OCI-LY7 (cell line): ENCODE results near the gene PROSER2. TPM values are rescaled to one million over a fixed set of nuclear protein-coding genes. Genes with fewer than 3 reads are reported as not detected.

Experiments used
- BruUV-seq: library from RNA; stranded (reverse); fragments of 400-500 nt; replicated peaks from 2 replicates; lab custom pipeline; 2021; lab: Mats Ljungman, UMichigan
- CTCF ChIA-PET: fragments of 300-600 bp; sonication (Branson Sonifier 250); formaldehyde crosslinking; loops from one replicate; lab custom pipeline; 2022; ENCODE audit warnings: antibody characterized with exemption; ENCODE audit not compliant: unreplicated experiment; lab: Charles Lee
- POLR2A ChIA-PET: fragments of 300-600 bp; sonication (Branson Sonifier 250); formaldehyde crosslinking; loops from one replicate; lab custom pipeline; 2022; ENCODE audit warnings: antibody characterized with exemption; lab: Charles Lee
- DNase-seq: peaks from one replicate; pipeline ENCODE4 v3.0.0-alpha.2; 2015; ENCODE audit warnings: low spot score
- H2AFZ ChIP-seq: fragments of 200-600 bp; sonication (generic), shearing (Covaris generic); 2 replicates; pipeline ENCODE4 v1.6.1; 2014; ENCODE audit warnings: mild to moderate bottlenecking, antibody characterized with exemption, low read length, moderate library complexity
- H3K27ac ChIP-seq: fragments of 200-600 bp; sonication (generic); 2 replicates; pipeline ENCODE4 v1.5.1; 2014; ENCODE audit warnings: mixed run types, low read depth, mild to moderate bottlenecking, moderate library complexity, low read length, inconsistent platforms; ENCODE audit not compliant: poor library complexity, severe bottlenecking
- H3K36me3 ChIP-seq: fragments of 200-600 bp; sonication (generic); 2 replicates; pipeline ENCODE4 v1.6.1; 2014; ENCODE audit warnings: mild to moderate bottlenecking, antibody characterized with exemption, low read length, moderate library complexity, mixed read lengths; ENCODE audit not compliant: insufficient read depth
- H3K4me1 ChIP-seq: fragments of 200-600 bp; sonication (generic); 2 replicates; pipeline ENCODE4 v1.5.1; 2014; ENCODE audit warnings: mild to moderate bottlenecking, low read length; ENCODE audit not compliant: insufficient read depth, poor library complexity, severe bottlenecking
- H3K4me2 ChIP-seq: fragments of 200-600 bp; sonication (generic); 2 replicates; pipeline ENCODE4 v1.6.1; 2014; ENCODE audit warnings: mild to moderate bottlenecking, low read length
- H3K4me3 ChIP-seq: fragments of 200-600 bp; sonication (generic); 2 replicates; pipeline ENCODE4 v1.5.1; 2014; ENCODE audit warnings: mild to moderate bottlenecking, low read depth, low read length; ENCODE audit not compliant: poor library complexity, severe bottlenecking
- H3K79me2 ChIP-seq: fragments of 200-600 bp; sonication (generic); 2 replicates; pipeline ENCODE4 v1.6.1; 2016; ENCODE audit warnings: low read depth, mild to moderate bottlenecking, low read length, moderate library complexity, mixed read lengths; ENCODE audit not compliant: insufficient read depth
- H3K9me2 ChIP-seq: fragments of 200-600 bp; sonication (generic); 2 replicates; pipeline ENCODE4 v1.6.1; 2016; ENCODE audit warnings: mild to moderate bottlenecking, low read length, mixed read lengths; ENCODE audit not compliant: insufficient read depth
- H3K9me3 ChIP-seq: fragments of 200-600 bp; sonication (generic); 2 replicates; pipeline ENCODE4 v1.6.1; 2014; ENCODE audit warnings: mild to moderate bottlenecking, mixed run types, low read length, mixed read lengths
- H4K20me1 ChIP-seq: fragments of 200-600 bp; sonication (generic); 2 replicates; pipeline ENCODE4 v1.6.1; 2014; ENCODE audit warnings: mild to moderate bottlenecking, antibody characterized with exemption, low read length, moderate library complexity, mixed read lengths; ENCODE audit not compliant: insufficient read depth
- CTCF ChIP-seq: fragments of 200-600 bp; sonication (generic); conservative IDR thresholded peaks from 2 replicates; pipeline ENCODE4 v1.5.1; 2014; ENCODE audit warnings: mild to moderate bottlenecking, antibody characterized with exemption, low read length, moderate library complexity, mixed read lengths
- EZH2phosphoT487 ChIP-seq: fragments of 200-600 bp; sonication (generic); IDR thresholded peaks from 2 replicates; pipeline ENCODE4 v1.6.1; 2018; ENCODE audit warnings: low read depth, borderline replicate concordance, mild to moderate bottlenecking, mixed run types, antibody characterized with exemption, low read length, moderate library complexity, mixed read lengths
- intact Hi-C: fragments of 100-400 bp; cut with micrococcal nuclease; formaldehyde crosslinking; loops from one replicate; pipeline ENCODE4 v1.10.0; 2022; ENCODE audit not compliant: unreplicated experiment
- total RNA-seq, 2 experiments: library from RNA; depleted of rRNA in 1 of 2; stranded (reverse); fragments of >200 nt in 1 of 2; shearing (Covaris generic) in 1 of 2; gene quantifications; 2 replicates each; pipeline ENCODE4 v1.2.3, GENCODE V29; 2014 to 2022

PROSER2 gene
- total RNA-seq, 2 experiments from 2014 or later, result not detected

GRCh38 chr10:11819027-11819426 is 4.1 kb upstream of the PROSER2 start:
- no peaks in the 10 kb centered on the region for H3K9me2 ChIP-seq
- no peaks in the 10 kb centered on the region for H3K4me1 ChIP-seq
- no peak for DNase-seq
- intact Hi-C loops, result loop anchor here (1.0 kb wide), 1 partner anchor 167 kb away; no protein-coding TSS in a partner anchor
- no peaks in the 10 kb centered on the region for H4K20me1 ChIP-seq
- TF ChIP-seq CTCF (no peak), EZH2phosphoT487 (no peak)
- H3K4me3 ChIP-seq, result no peak overlapping the region
- BruUV-seq, result no TSS peak
- H3K4me2 ChIP-seq, result no peak overlapping the region
- no peaks in the 10 kb centered on the region for H3K36me3 ChIP-seq
- no peak overlapping the region for H3K27ac ChIP-seq
- ChIA-PET POLR2A (interaction anchor here (0.6 kb wide), 1 partner anchor 588 kb away, joined by 4 read pairs; no protein-coding TSS in a partner anchor), CTCF (no interaction called here)
- no peaks in the 10 kb centered on the region for H3K79me2 ChIP-seq
- no peaks in the 10 kb centered on the region for H3K9me3 ChIP-seq
- no peak overlapping the region for H2AFZ ChIP-seq

GRCh38 chr10:11822026-11822756 is 965 bp upstream of the PROSER2 start:
- Histone ChIP-seq H3K4me2 (no peak overlapping the region), H2AFZ (no peak overlapping the region), H3K4me3 (no peak overlapping the region), H3K9me2 (no peaks in the 10 kb centered on the region), H3K4me1 (no peaks in the 10 kb centered on the region), H3K79me2 (no peaks in the 10 kb centered on the region), H3K27ac (no peak overlapping the region), H4K20me1 (no peaks in the 10 kb centered on the region), H3K36me3 (no peaks in the 10 kb centered on the region), H3K9me3 (no peaks in the 10 kb centered on the region)
- no TSS peak for BruUV-seq
- POLR2A ChIA-PET, result interaction anchor here (0.8 kb wide), 1 partner anchor 10 kb away, joined by 3 read pairs; no protein-coding TSS in a partner anchor
- CTCF ChIA-PET, result no interaction called here
- intact Hi-C loops, result no loop called here
- TF ChIP-seq CTCF, result no peak
- DNase-seq, result no peak

DNA sequence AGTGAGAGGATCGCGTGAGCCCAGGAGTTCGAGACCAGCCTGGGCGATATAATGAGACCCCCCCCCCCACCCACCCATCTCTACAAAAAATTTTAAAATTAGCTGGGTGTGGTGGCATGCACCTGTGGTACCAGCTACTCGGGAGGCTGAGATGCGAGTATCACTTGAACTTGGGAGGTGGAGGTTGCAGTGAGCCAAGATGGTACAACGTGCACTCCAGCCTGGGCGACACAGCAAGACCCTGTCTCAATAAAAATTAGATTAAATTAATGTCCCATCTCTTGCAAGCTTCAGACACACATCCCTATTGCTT is 391 bp upstream of the PROSER2 start:
- Histone ChIP-seq H3K4me2 (no peak overlapping the region), H3K27ac (no peak overlapping the region), H2AFZ (no peak overlapping the region), H3K4me3 (no peak overlapping the region), H3K9me2 (no peaks in the 10 kb centered on the region), H3K4me1 (no peaks in the 10 kb centered on the region), H4K20me1 (no peaks in the 10 kb centered on the region), H3K36me3 (no peaks in the 10 kb centered on the region), H3K9me3 (no peaks in the 10 kb centered on the region), H3K79me2 (no peaks in the 10 kb centered on the region)
- ChIA-PET POLR2A (interaction anchor here (0.8 kb wide), 1 partner anchor 10 kb away, joined by 3 read pairs; no protein-coding TSS in a partner anchor), CTCF (no interaction called here)
- DNase-seq, result no peak
- no TSS peak for BruUV-seq
- intact Hi-C loops, result no loop called here
- TF ChIP-seq CTCF (no peak), EZH2phosphoT487 (no peak)
